ENCODE results near the gene OGFR.

OGFR gene

GRCh38 chr20:62822788-62823651 lies 18.4 kb downstream of the OGFR start:
- intact Hi-C loops (cut with DNase I): no loop called here
- DNase-seq: peak in 2 of 10 donors; percentile 56 to 93

GRCh38 chr20:62823688-62824475 lies 19.2 kb downstream of the OGFR start:
- no peak for DNase-seq
- intact Hi-C loops (cut with DNase I): no loop called here

- intact Hi-C loops (cut with DNase I): no loop called here
- no peak for DNase-seq
Observed at GRCh38 chr20:62824476-62825332, 20.1 kb downstream of the OGFR start.

- no peak for DNase-seq
- intact Hi-C loops (cut with DNase I): no loop called here
Observed at GRCh38 chr20:62825333-62825985, 20.8 kb downstream of the OGFR start.

GRCh38 chr20:62825986-62826645 lies 21.5 kb downstream of the OGFR start:
- intact Hi-C loops (cut with DNase I): no loop called here
- no peak for DNase-seq

GRCh38 chr20:62826646-62827310 lies 22.1 kb downstream of the OGFR start:
- DNase-seq: no peak
- intact Hi-C loops (cut with DNase I): no loop called here

GRCh38 chr20:62827311-62828038 lies 22.8 kb downstream of the OGFR start:
- intact Hi-C loops (cut with DNase I): no loop called here
- DNase-seq: no peak

- intact Hi-C loops (cut with DNase I): no loop called here
- no peak for DNase-seq
Observed at GRCh38 chr20:62828051-62828450, 23.4 kb downstream of the OGFR start.

GRCh38 chr20:62828511-62829230 lies 24.0 kb downstream of the OGFR start:
- intact Hi-C loops (cut with DNase I): no loop called here

GRCh38 chr20:62829231-62830230 lies 24.9 kb downstream of the OGFR start:
- peak in 1 of 10 donors; percentile 39 for DNase-seq
- intact Hi-C loops (cut with DNase I): no loop called here

More at GRCh38 chr20:62828511-62829230, 24.0 kb downstream of the OGFR start:
- no peak for DNase-seq

GRCh38 chr20:62830251-62830650 lies 25.6 kb downstream of the OGFR start:
- peak in 1 of 10 donors; percentile 52 for DNase-seq
- intact Hi-C loops (cut with DNase I): no loop called here

- peak in 1 of 10 donors; percentile 69 for DNase-seq
- intact Hi-C loops (cut with DNase I): no loop called here
Observed at GRCh38 chr20:62830821-62831220, 26.2 kb downstream of the OGFR start.

- DNase-seq: no peak
- intact Hi-C loops (cut with DNase I): no loop called here
Observed at GRCh38 chr20:62831361-62831788, 26.7 kb downstream of the OGFR start.

- DNase-seq: peak in 1 of 10 donors; percentile 72
Observed at GRCh38 chr20:62831854-62832211, 27.2 kb downstream of the OGFR start.

GRCh38 chr20:62832212-62832922 lies 27.7 kb downstream of the OGFR start:
- peak in 2 of 10 donors; percentile 21 to 69 for DNase-seq
- intact Hi-C loops (cut with DNase I): no loop called here

More at GRCh38 chr20:62831854-62832211, 27.2 kb downstream of the OGFR start:
- intact Hi-C loops (cut with DNase I): no loop called here

GRCh38 chr20:62832951-62833391 lies 28.3 kb downstream of the OGFR start:
- intact Hi-C loops (cut with DNase I): no loop called here
- peak in 2 of 10 donors; percentile 14 to 67 for DNase-seq

Data from posterior cingulate gyrus (tissue), 11 donors.